NCI-H345 treated with DMSO at 0.1 percent for 48 hours (cell line): ENCODE measurements around the gene PSMG2.

Experiments used
- DNase-seq: peaks from one replicate; lab custom pipeline; 2025; ENCODE audit not compliant: unreplicated experiment; lab: John Stamatoyannopoulos, UW

The PSMG2 gene, protein sequence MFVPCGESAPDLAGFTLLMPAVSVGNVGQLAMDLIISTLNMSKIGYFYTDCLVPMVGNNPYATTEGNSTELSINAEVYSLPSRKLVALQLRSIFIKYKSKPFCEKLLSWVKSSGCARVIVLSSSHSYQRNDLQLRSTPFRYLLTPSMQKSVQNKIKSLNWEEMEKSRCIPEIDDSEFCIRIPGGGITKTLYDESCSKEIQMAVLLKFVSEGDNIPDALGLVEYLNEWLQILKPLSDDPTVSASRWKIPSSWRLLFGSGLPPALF

DNA sequence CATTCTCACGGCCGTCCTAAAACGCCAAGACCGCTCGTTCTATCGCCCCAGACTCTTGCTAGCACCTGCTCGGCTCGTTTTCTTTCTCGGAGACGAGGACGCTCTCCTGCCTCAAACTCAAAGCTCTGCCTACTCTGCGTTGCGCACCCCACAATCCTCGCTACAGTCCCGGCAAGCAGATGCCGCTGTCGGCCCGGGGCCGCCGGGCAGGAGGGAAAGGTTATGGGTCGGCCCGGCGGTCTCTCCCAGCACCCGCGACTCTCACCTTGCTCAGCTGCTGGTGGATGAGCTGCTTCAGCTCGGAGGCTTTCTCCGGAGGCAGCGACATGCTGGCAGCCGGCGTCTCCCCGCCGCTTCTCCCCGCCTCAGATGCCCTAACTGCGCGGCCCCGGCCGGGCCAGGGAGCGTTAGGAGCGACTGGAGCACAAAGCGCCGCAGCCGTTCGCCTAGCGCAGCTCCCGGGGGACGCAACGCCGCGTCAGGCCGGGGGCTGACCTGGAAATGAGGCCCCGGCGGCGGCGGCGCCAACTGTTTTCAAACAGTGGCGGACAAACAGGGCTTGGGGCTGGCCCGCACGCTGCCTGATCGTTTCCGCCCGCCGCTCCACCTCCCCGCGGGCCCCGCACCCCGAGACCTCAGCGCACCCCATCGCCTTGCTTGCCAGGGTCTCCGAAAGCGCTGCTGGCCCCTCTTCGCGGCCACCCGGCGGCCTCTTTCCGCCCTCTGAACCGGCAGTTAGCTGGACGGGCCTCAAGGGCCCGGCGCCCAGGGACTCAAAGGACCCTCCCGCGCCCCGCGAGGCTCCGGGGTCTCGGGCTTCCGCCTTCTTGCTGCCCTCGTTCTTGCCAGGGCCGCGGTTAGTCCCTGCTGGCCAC is at the start of gene PSMG2, which contains the start of gene CEP76:
Gene PSMG2, plus strand, starts transcription at position 822 of the 875 bp plus-strand sequence. CDS start 66 bp downstream, outside the sequence.
Gene CEP76, minus strand, starts transcription at position 503 of the 875 bp plus-strand sequence. Its CDS starts 175 bp downstream, at position 328.
- DNase-seq = peak; percentile 64

DNA sequence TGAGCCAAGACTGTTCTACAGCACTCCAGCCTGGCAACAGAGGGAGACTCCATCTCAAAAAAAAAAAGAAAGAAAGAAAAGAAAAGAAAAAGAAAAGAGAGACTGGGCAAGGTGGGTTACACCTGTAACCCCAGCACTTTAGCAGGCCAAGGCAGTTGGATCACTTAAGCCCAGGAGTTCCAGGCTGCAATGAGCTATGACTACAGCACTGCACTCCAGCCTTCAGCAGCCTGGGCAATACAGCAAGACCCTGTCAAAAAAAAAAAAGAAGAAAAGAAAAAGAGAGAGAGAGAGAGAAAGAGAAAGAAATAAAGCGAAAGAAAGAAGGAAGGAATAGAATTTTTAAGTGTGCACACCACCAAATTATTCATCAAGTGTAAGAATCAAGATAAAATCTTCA is 47.9 kb upstream of the PSMG2 start:
- DNase-seq = no peak

DNA sequence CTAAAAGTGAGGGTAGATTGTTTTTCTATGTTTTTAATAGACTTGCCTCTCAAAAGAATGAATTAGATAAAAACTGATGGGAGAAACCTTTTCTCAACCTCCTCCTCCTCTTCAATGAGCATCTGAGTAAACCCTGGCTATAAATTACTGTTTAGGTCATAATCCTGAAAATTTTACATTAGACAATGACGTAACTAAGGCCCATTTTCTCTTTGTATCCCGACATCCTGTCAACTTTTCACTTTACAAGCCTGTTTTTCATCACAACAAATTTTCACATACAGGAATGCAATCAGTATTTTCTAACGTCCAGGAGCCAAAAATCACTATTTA is 46.3 kb upstream of the PSMG2 start:
- no peak for DNase-seq

DNA sequence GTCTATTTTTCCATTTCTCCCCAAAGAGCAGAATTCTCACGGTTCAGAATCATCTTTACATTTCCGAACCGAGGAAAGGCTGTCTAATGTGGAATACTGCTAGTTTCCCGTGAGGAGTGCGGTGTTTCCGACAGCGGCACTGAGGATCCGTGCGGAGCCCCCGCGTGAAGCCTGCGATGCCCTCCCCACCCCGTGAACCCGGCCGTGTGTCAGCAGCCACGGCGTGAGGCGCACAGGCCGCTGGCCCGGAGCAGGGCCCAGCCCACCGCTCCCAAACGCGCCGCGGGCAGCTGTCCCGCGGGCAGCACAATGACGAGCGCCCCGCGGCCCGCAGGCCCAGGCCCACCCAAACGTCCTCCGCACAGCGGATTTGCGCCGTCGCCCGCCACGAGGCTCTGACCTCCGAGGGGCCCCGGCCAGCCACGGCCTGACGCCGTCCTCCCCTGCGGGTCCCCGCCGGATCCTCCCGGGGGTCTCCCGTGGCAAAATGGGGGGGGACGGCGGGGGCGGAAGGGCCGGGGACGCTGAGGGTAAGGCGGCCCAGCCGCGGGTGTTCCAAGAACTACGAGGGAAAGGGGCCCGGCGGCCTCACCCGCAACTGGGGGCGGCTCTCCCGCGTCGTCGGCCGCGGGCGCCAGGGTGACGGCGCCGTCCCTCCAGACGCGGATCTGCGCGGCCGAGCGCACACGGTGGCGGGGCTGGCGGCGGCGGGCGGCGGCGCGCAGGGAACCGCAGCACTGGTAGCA is 45.7 kb upstream of the PSMG2 start:
- DNase-seq = no peak

DNA sequence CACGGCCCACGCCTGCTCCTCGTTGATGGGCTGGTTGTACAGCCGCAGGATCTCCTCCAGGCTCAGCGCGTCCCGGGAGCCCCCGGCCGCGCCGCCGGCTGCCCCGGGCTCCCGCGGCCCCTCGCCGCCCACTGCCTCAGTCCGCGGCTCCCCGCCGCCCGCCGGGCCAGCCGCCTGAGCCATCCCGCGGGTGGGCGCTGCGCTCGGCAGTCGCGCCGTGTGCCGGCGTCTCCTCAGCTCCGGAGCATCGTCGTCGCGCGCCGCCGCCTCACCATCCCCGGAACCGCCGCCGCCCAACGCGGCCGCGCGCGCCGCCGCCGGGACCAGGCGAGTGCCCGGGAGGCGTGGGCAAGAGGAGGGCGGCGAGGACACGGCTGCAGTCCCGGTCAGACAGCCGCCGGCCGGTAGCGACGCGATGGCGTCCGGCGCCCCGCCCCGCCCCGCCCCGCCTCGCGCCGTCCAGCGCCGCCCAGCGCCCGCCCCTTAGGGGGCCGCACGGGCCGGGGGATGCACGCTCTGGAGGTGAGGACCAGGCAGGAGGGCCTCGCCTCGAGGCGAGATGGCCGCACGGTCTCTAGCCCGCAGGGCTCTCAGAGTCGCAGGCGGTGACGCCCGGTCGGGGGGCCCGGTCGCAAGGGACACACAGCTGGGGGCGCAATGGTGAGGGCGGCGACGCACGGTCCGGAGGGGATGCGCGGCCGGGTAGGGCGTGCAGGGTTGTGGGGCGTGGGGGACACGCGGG is 45.0 kb upstream of the PSMG2 start, which contains the start of gene SPIRE1:
Gene SPIRE1, minus strand, starts transcription at position 424 of the 742 bp plus-strand sequence. Its CDS starts 241 bp downstream, at position 183.
- DNase-seq = peak; percentile 28

DNA sequence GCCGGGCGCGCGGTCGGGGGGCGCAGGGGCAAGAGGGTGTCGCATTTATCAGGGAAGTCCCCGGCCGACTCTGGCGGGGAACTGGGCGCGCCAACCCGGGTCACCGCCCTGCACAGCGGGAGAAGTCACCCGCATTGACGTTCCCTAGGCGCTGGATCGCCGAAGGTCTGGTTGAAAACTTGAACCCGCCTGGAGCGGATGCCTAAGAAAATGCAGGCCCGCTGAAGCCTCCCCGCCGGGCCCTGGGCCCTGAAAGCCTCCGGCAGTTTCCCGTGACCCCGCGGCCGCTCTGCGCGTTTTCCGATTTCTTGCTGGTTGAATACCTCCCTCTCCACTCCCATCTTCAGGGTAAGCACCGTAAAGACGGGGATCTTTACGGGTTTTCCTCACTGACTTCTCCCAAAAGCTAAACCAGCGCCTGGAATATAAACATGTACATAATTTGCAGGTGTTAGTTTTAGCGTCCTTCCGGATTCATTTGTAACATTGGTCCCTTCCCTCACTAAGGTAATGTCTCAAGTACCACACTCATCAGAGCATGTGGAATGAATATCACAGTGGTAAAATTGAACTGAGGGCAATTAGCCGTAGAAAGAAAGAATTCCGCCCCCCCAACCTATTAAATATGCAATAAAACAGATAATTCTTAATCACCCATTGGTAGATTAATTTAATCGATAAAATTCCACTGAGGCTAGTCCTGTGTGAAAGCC is 44.3 kb upstream of the PSMG2 start:
- DNase-seq = peak; percentile 30

DNA sequence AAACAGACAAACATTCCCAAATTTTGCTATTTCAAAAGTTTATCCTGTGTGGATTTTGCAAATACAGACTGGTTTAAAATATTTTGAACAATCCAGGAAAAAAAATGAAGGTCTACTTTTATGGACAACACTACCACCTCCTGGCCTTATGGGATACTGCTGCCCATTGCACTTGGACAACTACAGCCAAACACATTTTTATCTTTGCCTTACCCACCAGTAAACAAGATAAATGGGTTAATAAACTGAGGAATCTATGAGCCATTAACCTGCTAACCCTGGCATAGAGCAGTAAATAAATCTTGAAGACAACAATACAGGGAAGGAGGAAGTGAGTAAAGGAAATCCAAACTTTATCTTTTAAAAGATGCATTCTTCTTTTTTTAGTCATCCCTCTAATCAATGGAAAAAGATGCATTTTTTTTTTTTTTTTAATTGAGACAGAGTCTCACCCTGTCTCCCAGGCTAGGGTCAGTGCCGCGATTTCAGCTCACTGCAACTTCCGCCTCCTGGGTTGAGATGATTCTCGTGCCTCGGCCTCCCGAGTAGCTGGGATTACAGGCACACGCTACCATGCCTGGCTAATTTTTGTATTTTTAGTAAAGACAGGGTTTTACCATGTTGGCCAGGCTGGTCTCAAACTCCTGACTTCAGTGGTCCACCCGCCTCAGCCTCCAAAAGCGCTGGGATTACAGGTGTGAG is 42.8 kb upstream of the PSMG2 start:
- DNase-seq = peak; percentile 64

DNA sequence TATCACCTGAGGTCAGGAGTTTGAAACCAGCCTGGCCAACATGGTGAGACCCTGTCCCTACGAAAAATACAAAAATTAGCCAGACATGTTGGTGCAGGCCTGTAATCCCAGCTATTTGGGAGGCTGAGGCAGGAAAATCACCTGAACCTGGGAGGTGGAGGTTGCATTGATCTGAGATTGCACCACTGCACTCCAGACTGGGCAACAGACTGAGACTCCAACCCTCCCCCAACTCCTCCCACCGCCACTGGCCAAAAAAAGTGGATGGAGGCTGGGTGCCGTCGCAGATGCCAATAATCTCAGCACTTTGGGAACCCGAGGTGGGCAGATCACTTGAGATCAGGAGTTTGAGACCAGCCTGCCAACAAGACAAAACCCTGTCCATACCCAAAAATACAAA is 34.8 kb upstream of the PSMG2 start:
- DNase-seq = no peak

DNA sequence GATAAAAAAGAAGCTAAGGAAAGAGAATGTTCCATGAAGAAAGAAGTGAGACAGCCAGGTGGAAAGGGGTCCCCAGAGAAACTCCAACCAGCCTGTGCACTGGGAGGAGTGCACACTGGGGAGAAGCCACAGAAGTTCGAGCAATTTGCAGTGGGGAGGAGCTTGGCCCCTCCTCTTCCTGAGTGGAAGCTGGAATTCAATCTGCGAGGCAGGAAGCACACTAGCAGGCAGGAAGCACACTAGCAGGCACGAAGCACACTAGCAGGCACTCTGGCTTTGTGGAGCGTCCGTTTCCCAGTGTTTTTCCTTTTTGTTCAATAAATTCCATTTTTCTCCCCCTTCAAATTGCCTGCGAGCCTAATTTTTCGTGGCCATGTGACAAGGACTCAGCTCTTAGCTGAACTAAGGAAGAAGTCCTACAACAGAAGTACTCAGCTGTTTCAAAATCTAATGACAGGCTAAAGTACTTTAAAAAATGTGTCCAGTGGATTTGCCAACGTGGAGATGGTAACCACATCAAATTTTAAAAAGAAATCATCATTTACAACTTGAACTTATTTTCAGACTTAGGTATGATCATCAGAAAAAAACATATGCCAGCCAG is 23.6 kb upstream of the PSMG2 start:
- no peak for DNase-seq

DNA sequence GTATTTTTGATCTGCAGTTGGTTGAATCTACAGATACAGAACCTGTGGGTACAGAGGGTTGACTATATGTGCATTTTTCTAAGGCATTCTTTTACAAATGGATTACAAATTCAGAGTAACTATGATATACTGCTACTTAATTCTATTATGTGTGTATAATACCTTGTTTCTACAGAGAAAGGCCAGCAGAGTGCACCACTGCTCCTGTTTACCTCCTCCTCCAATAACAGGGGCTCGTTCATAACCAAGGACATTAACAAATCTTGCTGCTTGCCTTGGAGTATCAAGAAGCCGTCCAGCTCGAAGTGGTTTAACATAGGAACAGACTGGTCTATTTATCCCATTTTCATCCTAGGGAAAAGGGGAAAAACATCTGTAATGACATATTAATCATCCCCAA is 16.7 kb upstream of the PSMG2 start:
- no peak for DNase-seq

DNA sequence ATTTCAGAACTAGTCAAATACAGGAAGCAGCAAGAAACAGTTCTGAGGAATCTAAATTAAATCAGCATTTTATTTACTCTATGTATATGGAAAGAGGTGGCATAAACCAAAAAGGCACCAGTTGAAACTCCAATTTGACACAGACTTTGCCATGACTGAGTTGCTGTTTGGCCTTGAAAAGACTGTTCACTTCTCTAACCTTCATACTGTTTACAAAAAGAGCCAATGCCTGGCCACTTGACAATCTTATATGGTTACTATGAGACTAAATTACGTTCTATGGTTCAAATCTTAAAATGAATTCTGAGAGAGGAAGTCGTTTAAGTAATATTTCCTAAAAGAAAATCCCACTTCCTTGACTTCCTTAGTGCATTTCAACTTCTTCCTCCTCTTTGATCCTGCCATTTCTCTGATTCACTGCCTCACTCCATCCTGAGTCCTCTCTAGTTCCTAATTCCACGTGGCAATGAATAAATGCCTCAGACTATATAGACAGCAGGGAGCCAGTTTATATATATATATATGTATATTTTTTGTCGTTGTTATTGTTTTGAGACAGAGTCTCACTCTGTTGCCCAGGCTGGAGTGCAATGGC is 13.5 kb upstream of the PSMG2 start:
- DNase-seq = no peak

DNA sequence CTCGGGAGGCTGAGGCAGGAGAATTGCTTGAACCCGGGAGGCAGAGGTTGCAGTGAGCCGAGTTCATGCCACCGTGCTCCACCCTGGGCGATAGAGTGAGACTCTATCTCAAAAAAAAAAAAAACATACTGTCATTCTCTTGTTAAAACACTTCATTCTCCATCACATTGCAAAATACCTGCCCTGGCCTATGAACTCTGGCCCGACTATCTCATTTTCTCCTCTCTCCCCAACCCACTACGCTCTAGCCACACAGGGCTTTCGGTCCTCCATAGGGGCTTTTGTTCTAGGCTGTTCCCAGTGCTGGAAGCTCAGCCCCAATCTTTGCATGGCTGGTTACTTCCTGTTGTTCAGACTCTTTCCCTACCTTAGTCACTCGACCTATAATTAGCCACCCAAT is 10.6 kb upstream of the PSMG2 start:
- DNase-seq = no peak

DNA sequence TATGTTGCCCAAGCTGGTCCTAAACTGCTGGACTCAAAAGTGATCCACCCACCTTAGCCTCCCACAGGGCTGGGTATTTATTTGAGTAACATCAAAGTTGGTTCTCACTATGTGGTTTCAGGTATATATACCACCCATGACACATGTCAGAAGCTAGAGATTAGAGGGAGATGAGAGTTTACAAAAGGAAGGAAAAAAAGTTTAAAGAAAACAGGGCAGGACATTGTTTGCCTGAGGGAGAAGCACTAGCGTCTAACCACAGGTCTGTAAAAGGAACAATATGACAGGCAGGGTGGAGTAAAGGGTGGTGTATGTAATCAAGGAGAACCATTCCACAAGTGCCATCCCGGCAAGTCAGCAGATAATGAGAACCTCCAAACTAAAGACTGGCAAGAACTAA is 8.8 kb upstream of the PSMG2 start:
- no peak for DNase-seq

DNA sequence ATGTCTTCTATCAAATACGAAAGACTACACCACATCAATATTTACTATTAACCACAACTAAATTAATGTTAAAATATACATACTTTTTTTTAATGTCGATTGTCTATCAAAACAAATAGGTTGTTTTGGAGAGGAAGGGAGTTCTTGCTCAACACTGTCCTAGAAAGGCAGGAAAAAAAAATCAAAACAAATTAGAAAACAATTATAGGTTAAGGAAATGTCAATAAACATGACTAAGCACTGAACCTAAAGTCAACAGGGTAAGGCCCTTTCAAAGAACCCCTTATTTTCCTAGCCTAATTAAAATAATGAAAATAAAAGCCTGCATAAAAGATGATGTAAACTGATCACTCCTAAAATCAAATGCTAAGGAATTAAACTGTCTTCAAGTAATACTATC is 3.1 kb upstream of the PSMG2 start:
- DNase-seq = no peak

DNA sequence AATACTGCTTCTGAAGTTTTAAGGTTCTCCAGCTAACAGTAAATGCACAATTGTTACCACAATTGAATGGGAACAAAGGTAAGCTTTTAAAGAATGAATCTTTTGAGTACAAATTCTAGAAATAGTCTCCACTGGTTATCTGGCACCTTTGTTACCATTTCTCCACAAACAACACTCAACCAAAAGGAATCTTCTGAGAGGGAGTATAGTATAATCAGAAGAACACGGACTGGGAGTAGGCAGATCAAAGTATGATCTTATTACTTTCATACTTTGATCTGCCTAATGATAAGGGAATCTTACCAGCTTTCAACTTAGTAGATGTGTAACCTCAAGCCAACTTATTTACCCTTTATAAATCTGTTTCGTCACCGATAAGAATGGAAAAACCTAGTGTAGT is 1.7 kb upstream of the PSMG2 start:
- no peak for DNase-seq

DNA sequence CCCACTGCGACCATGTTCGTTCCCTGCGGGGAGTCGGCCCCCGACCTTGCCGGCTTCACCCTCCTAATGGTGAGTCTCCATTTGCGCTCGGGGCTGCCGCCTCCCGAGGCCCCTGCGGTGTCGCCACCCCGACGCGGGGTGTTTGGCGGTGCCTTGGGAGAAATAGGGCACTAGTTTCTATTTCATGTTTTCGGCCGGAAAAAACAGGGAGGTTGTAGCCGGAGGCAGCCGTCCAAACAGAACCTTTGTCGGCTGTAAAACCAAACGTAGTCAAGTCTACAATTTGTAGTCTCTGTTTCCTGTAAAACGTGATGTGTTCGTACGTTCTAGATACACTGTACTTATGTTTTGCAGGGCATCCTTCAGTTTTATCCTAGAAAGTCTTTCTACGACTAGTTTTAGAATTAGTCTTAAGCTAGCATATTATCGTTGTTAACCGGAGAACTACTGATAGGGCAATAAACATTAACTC is 290 bp downstream of the PSMG2 start:
- DNase-seq = no peak

DNA sequence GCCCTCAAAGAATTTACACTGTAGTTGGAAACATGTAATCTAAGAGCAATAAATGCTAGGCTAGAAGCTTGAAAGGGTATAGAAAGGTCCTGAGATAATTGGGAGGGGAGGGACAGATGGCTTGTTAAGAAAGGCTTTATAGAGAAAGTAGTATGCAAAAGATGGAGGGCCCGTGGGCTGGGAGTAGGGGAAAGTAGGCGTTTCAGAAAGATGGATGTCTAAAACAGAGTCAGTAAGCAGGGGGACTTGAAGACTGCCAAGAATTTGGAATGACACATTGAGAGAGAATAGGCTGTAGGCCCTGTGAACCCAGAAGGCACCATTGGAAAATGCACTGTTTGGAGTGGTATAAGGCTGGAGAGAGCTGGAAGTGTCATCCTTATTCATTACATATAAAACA is 822 bp downstream of the PSMG2 start:
- DNase-seq = no peak

DNA sequence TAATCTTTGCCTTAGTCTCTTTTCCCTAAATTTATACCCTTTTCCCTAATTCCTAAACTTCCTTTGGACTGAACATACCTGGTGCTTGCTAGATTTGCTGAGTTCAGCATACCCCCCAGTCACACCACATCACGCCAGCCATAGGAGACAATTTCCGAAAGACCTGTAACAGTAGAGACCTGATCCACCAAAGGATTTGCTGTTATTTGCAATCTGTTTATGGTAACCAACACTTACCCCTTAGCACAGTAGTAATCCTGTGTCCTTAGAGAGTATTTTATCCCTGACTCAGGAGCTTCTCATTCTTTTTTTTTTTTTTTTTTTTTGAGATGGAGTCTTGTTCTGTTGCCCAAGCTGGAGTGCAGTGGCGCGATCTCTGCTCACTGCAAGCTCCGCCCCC is 8.6 kb downstream of the PSMG2 start:
- DNase-seq = no peak
